ENCODE data around the gene PLEKHN1. TPM values are rescaled to one million over a fixed set of nuclear protein-coding genes. Genes with fewer than 3 reads are reported as not detected.
A peak's percentile ranks its signal among the peaks of the same experiment; 100 is the strongest.

Gene PLEKHN1
- total RNA-seq, 2 donors from 2014 or later = 1.9 to 2.3 TPM

DNA sequence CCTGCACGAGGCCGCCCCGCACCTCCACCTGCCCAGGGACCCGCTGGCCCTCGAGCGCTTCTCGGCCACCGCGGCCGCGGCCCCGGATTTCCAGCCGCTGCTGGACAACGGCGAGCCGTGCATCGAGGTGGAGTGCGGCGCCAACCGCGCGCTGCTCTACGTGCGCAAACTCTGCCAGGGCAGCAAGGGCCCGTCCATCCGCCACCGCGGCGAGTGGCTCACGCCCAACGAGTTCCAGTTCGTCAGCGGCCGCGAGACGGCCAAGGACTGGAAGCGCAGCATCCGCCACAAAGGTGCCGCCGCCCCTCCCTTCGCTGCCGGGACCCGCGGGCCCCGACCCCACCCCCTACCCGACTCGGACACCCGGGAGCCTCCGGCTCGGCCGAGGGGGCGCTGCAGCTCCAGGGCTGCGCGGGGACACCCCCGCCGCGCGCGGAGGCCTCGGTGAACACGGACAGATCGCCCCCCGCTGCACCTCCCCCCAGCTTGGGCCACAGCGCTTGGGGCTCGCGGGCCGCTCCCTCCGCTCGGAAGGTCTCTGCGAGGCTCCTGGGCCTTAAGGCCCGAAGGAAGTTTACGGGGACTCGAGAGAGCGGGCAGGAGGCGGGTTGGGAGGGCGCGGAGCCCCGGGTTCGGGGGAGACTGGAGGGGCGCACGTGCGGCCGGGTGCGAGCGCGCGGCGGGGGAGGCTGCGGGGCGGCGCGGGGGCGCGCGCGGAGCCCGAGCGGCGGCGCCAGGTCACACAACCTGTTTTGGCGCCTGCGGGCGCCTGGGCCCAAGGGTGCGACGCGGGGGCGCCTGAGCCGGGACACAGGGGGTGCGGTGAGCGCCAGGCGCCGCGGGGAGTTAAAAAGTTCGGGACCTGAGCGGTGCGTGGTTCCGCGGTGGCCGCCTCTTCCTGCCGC, 41.4 kb upstream of the PLEKHN1 start:
- no peaks in the 10 kb centered on the region for H3K36me3 Mint-ChIP-seq (ENCODE audit: insufficient read depth in 2 of 2)
- no peaks in the 10 kb centered on the region for H3K9me3 Mint-ChIP-seq
- no peak overlapping the region for H3K27ac Mint-ChIP-seq
- DNase-seq (no peak), ATAC-seq (replicated peaks in 1 of 2) (peak; percentile 18 to 21)
- H3K4me3 Mint-ChIP-seq = peak overlapping the region; percentile 55 to 61
- H3K4me1 Mint-ChIP-seq (ENCODE audit: low read depth) = peaks cover 20% of the 10 kb centered on the region
- peaks cover 48% of the 10 kb centered on the region for H3K27me3 Mint-ChIP-seq (ENCODE audit: low read depth)

GRCh38 chr1:925561-926421, 40.5 kb upstream of the PLEKHN1 start:
- H3K27ac Mint-ChIP-seq = no peak overlapping the region
- no peaks in the 10 kb centered on the region for H3K9me3 Mint-ChIP-seq
- H3K4me1 Mint-ChIP-seq (ENCODE audit: low read depth) = peaks cover 14% of the 10 kb centered on the region
- no peaks in the 10 kb centered on the region for H3K36me3 Mint-ChIP-seq (ENCODE audit: insufficient read depth in 2 of 2)
- DNase-seq (no peak), ATAC-seq (replicated peaks in 1 of 2) (no peak)
- H3K27me3 Mint-ChIP-seq (ENCODE audit: low read depth) = peaks cover 40% of the 10 kb centered on the region
- peak overlapping the region in 1 of 2 donors; percentile 59 for H3K4me3 Mint-ChIP-seq

DNA sequence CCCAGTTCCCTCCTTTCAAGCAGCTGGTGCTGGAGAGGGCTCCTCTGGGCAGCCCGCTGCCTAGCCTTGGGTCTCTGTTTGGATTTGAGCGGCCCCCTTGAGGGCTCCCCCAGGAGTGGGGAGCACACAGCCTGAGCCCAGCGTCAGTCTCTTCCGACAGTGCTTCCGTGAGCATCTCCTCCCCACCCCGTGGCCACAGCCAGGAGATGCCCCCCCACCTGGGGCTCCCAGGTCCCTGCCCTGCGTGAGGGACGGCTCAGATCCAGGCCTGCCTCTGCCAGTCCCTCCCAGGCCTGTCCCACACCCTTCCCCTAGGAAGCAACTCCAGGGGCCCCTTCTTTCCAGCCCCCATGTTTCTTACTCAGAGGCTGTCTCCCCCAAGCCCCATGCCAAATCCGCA, 39.0 kb upstream of the PLEKHN1 start:
- peaks cover 7% of the 10 kb centered on the region for H3K4me1 Mint-ChIP-seq (ENCODE audit: low read depth)
- H3K9me3 Mint-ChIP-seq = no peaks in the 10 kb centered on the region
- H3K27ac Mint-ChIP-seq = no peak overlapping the region
- DNase-seq (no peak), ATAC-seq (replicated peaks in 1 of 2) (no peak)
- peaks cover 27% of the 10 kb centered on the region for H3K27me3 Mint-ChIP-seq (ENCODE audit: low read depth)
- H3K4me3 Mint-ChIP-seq = no peak overlapping the region
- H3K36me3 Mint-ChIP-seq (ENCODE audit: insufficient read depth in 2 of 2) = no peaks in the 10 kb centered on the region

GRCh38 chr1:927748-928147, 38.5 kb upstream of the PLEKHN1 start:
- Mint-ChIP-seq H3K4me3 (no peak overlapping the region), H3K9me3 (no peaks in the 10 kb centered on the region), H3K27ac (no peak overlapping the region), H3K36me3 (ENCODE audit: insufficient read depth in 2 of 2) (no peaks in the 10 kb centered on the region), H3K27me3 (ENCODE audit: low read depth) (peaks cover 22% of the 10 kb centered on the region), H3K4me1 (ENCODE audit: low read depth) (peaks cover 7% of the 10 kb centered on the region)
- no peak for DNase-seq
- ATAC-seq (replicated peaks in 1 of 2) = no peak

DNA sequence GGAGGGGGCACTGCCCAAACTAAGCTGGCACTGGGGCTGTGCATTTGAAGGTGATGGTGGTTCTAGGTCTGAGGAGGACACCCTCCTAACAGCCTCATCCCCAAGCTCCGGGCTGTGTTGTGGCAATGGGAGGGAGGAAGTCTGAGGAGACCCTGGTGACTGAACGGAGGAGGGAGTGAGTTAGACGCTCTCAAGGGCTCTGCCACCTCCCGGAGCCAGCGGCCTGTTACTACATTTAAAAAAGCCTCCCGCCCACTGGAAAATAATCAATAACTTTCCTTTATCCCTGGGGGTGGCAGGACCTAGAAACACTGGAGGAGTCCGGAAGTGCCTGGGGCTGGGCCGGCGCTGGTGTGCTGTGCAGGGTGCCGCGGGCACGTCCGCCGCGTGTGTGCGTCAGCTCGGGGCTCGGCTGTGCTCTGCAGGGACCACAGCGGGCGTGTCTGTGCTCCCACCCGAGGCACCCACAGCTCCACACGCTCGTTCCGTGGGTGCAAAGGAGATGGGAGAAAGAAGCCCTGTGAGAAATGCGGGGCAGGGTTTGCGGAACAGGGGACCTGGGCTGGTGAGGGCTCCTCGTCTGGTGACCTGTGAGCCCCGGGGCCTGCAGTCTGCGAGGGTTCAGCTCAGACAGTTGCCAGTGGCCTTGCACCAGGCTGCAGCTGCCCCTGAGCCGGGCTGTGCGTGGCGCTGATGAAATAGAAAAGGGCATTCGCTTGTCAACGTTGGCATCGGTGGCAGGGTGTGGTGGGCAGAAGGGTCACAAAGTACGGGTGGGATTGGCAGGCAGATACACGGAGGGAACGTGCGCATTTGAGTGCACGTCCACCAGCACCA, 37.2 kb upstream of the PLEKHN1 start:
- Mint-ChIP-seq H3K27me3 (ENCODE audit: low read depth) (peaks cover 22% of the 10 kb centered on the region), H3K36me3 (ENCODE audit: insufficient read depth in 2 of 2) (no peaks in the 10 kb centered on the region), H3K4me1 (ENCODE audit: low read depth) (no peaks in the 10 kb centered on the region), H3K27ac (no peak overlapping the region), H3K4me3 (no peak overlapping the region), H3K9me3 (no peaks in the 10 kb centered on the region)
- DNase-seq (no peak), ATAC-seq (replicated peaks in 1 of 2) (no peak)

- Mint-ChIP-seq H3K4me3 (no peak overlapping the region), H3K27ac (no peak overlapping the region), H3K27me3 (ENCODE audit: low read depth) (peaks cover 26% of the 10 kb centered on the region), H3K36me3 (ENCODE audit: insufficient read depth in 2 of 2) (no peaks in the 10 kb centered on the region), H3K9me3 (no peaks in the 10 kb centered on the region), H3K4me1 (ENCODE audit: low read depth) (peaks cover 3% of the 10 kb centered on the region)
- no peak for ATAC-seq (replicated peaks in 1 of 2)
- no peak for DNase-seq
These were observed 36.3 kb upstream of the PLEKHN1 start for GRCh38 chr1:929712-930632.

- H3K27ac Mint-ChIP-seq = no peak overlapping the region
- ATAC-seq (replicated peaks in 1 of 2) (no peak), DNase-seq (no peak)
- H3K9me3 Mint-ChIP-seq = no peaks in the 10 kb centered on the region
- H3K4me1 Mint-ChIP-seq (ENCODE audit: low read depth) = peaks cover 5% of the 10 kb centered on the region
- H3K4me3 Mint-ChIP-seq = no peak overlapping the region
- H3K36me3 Mint-ChIP-seq (ENCODE audit: insufficient read depth in 2 of 2) = no peaks in the 10 kb centered on the region
- H3K27me3 Mint-ChIP-seq (ENCODE audit: low read depth) = peaks cover 33% of the 10 kb centered on the region
These were observed 35.6 kb upstream of the PLEKHN1 start for GRCh38 chr1:930633-931138.

DNA sequence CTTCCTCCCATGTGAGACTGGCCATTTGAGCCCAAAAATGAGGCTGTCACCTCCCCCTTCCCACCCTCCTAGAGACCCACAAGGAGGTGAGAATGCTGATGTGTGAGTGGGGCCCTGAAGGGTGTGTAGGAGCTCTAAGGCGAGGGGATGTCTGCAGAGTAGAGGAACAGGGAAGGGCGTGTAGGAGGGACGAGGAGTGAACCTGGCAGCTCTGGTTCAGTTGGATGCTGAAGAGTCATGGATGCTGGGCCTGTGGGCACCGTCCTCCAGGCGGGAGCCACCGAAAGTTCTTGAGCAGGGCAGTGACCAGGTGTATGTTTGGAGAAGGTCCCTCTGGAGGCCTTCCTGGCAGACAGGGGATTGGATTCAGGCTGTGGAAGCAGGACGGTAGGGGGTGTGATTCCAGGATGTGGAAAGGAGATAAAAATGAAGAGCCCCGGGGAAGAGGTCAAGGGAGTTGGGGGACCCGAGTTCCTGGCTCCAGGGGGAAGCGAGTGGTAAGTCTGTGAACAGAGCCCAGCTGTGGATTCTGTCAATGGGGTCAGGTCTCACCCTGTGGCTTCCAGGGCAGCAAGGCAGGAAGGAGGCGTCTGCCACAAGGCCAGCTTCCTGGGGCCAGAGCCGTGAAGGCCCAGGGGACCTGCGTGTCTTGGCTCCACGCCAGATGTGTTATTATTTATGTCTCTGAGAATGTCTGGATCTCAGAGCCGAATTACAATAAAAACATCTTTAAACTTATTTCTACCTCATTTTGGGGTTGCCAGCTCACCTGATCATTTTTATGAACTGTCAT, 34.7 kb upstream of the PLEKHN1 start:
- no peak for DNase-seq
- H3K4me3 Mint-ChIP-seq = no peak overlapping the region
- no peaks in the 10 kb centered on the region for H3K36me3 Mint-ChIP-seq (ENCODE audit: insufficient read depth in 2 of 2)
- no peaks in the 10 kb centered on the region for H3K9me3 Mint-ChIP-seq
- H3K4me1 Mint-ChIP-seq (ENCODE audit: low read depth) = peaks cover 5% of the 10 kb centered on the region
- ATAC-seq (replicated peaks in 1 of 2) = no peak
- H3K27ac Mint-ChIP-seq = no peak overlapping the region
- H3K27me3 Mint-ChIP-seq (ENCODE audit: low read depth) = peaks cover 24% of the 10 kb centered on the region

GRCh38 chr1:932173-932510, 34.1 kb upstream of the PLEKHN1 start:
- Mint-ChIP-seq H3K27me3 (ENCODE audit: low read depth) (peaks cover 18% of the 10 kb centered on the region), H3K27ac (no peak overlapping the region), H3K36me3 (ENCODE audit: insufficient read depth in 2 of 2) (no peaks in the 10 kb centered on the region), H3K4me1 (ENCODE audit: low read depth) (peaks cover 5% of the 10 kb centered on the region), H3K9me3 (no peaks in the 10 kb centered on the region), H3K4me3 (no peak overlapping the region)
- DNase-seq (no peak), ATAC-seq (replicated peaks in 1 of 2) (no peak)

DNA sequence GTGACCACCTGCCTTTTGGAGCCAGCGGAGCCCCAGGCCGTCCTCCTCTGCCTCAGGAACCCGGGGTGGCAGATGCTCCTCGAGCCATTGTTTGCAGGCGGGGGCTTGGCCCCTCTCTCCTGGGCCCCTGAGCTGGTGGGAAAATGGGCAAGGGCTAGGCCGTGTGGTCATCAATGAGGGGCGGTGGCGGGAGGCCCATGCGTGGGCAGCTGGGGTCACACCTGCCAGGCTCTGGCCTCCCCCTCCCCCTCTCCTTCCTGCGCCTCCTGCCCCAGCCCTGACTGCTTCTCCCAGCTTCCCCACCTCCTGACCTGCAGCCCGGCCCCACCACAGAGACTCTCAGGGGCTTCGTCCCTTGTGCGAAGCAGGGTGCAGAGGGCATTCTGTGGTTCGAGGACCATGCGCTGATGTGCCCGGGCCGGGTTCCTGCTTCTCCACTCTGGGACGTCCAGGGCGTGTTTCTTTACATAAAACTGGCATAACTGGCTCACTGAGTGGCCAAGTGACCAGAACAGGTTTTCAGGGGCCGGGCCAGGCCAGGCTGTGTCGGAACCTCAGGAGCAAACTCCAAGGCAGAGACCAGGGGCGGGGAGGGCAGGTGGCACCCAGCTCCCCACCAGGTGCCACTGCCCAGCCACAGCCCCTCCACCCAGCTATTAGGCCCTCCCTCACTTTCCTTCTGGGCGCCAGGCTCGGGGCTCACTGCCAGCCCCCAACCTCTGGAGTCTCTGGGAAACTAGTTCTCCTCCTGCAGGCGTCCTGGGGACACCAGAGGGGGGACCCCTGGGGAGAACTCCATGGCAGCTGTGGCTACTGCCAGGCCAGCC, 33.3 kb upstream of the PLEKHN1 start:
- DNase-seq (no peak), ATAC-seq (replicated peaks in 1 of 2) (no peak)
- Mint-ChIP-seq H3K36me3 (ENCODE audit: insufficient read depth in 2 of 2) (no peaks in the 10 kb centered on the region), H3K9me3 (no peaks in the 10 kb centered on the region), H3K4me1 (ENCODE audit: low read depth) (peaks cover 5% of the 10 kb centered on the region), H3K27ac (no peak overlapping the region), H3K4me3 (no peak overlapping the region), H3K27me3 (ENCODE audit: low read depth) (peaks cover 21% of the 10 kb centered on the region)

DNA sequence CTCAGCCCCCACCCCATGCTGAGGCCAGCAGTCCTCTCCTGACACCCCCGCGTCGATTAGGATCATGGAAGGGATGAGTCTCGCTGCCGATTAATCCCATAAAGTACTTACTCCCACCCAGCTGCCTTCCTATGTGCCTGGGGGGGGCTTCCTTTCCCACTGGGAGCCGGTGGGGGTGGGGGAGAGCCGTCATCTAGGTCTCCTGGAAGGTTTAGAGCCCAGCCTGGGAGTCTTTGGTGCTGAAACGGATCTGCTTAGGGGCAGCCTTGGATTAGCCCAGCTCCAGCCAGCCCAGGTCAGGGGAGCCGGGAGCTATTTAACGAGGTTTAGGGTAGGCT, 32.7 kb upstream of the PLEKHN1 start:
- Mint-ChIP-seq H3K4me1 (ENCODE audit: low read depth) (peaks cover 5% of the 10 kb centered on the region), H3K27me3 (ENCODE audit: low read depth) (peaks cover 24% of the 10 kb centered on the region), H3K4me3 (no peak overlapping the region), H3K9me3 (no peaks in the 10 kb centered on the region), H3K27ac (no peak overlapping the region), H3K36me3 (ENCODE audit: insufficient read depth in 2 of 2) (no peaks in the 10 kb centered on the region)
- no peak for ATAC-seq (replicated peaks in 1 of 2)
- no peak for DNase-seq

Measured in activated T-cell treated with anti-CD3 and anti-CD28 coated beads, Interleukin-2, amount 50 U/mL, for 72 hours (primary cell).